GM15510 (cell line): ENCODE results near the gene RMI2.

Source experiments
- POLR2A ChIP-seq: IDR thresholded peaks from 3 replicates; pipeline ENCODE4 v1.6.1; 2011; ENCODE audit warnings: borderline replicate concordance; ENCODE audit not compliant: insufficient read length; ENCODE audit errors: extremely low read depth

Gene RMI2

GRCh38 chr16:11320170-11320569, 25.1 kb upstream of the RMI2 start:
- no peak for TF ChIP-seq POLR2A

- TF ChIP-seq POLR2A: no peak
These were observed 23.6 kb upstream of the RMI2 start for GRCh38 chr16:11321662-11322061.

GRCh38 chr16:11322823-11323222, 22.4 kb upstream of the RMI2 start:
- no peak for TF ChIP-seq POLR2A

GRCh38 chr16:11323551-11324336, 21.5 kb upstream of the RMI2 start:
- TF ChIP-seq POLR2A: no peak

GRCh38 chr16:11325404-11326083, 19.7 kb upstream of the RMI2 start:
- no peak for TF ChIP-seq POLR2A

GRCh38 chr16:11326084-11326736, 19.0 kb upstream of the RMI2 start:
- no peak for TF ChIP-seq POLR2A

- TF ChIP-seq POLR2A: no peak
These were observed 18.5 kb upstream of the RMI2 start for GRCh38 chr16:11326737-11327276.

- TF ChIP-seq POLR2A: no peak
These were observed 17.7 kb upstream of the RMI2 start for GRCh38 chr16:11327277-11328171.

GRCh38 chr16:11328172-11329070, 16.8 kb upstream of the RMI2 start:
- peak; percentile 27 for TF ChIP-seq POLR2A

- no peak for TF ChIP-seq POLR2A
These were observed 16.2 kb upstream of the RMI2 start for GRCh38 chr16:11329071-11329491.

GRCh38 chr16:11329891-11330290, 15.4 kb upstream of the RMI2 start:
- no peak for TF ChIP-seq POLR2A

GRCh38 chr16:11330526-11331237, 14.6 kb upstream of the RMI2 start:
- TF ChIP-seq POLR2A: no peak

GRCh38 chr16:11331967-11332366, 13.3 kb upstream of the RMI2 start:
- TF ChIP-seq POLR2A: no peak
